Sigmoid colon (tissue), 4 donors: Measurements from ENCODE around the gene TFAP2D.

Source experiments
- CTCF ChIP-seq, 4 experiments: fragments of 450-650 bp in 3 of 4; fragments of 200-600 bp in 1 of 4; IDR thresholded peaks; one replicate each; pipeline ENCODE4 v1.5.1; 2016 to 2019; ENCODE audit warnings: antibody characterized with exemption in 4 of 4, mild to moderate bottlenecking in 3 of 4, moderate library complexity in 2 of 4
- EP300 ChIP-seq, 4 donors: sonication (generic); formaldehyde crosslinking; IDR thresholded peaks; one replicate each; pipeline ENCODE4 v1.6.1; 2017; ENCODE audit warnings: antibody characterized with exemption in 4 of 4
- POLR2A ChIP-seq, 2 donors: fragments of 450-650 bp; IDR thresholded peaks; one replicate each; pipeline ENCODE4 v1.6.1; 2016; ENCODE audit warnings: antibody characterized with exemption in 2 of 2, mild to moderate bottlenecking in 2 of 2, moderate library complexity in 2 of 2
- POLR2AphosphoS5 ChIP-seq, 4 donors: sonication (generic); formaldehyde crosslinking; IDR thresholded peaks; one replicate each; pipeline ENCODE4 v1.6.1; 2017; ENCODE audit warnings: antibody characterized with exemption in 4 of 4

GRCh38 chr6:50709366-50709734, 4.0 kb upstream of the TFAP2D start:
- TF ChIP-seq POLR2A (IDR thresholded peaks at IDR 0.05) (no peak), CTCF (IDR thresholded peaks at IDR 0.05) (no peak), POLR2AphosphoS5 (IDR thresholded peaks at IDR 0.05) (no peak), EP300 (IDR thresholded peaks at IDR 0.05) (no peak)
